ENCODE measurements around the gene RAX.
"Not testable (repeated sequence)": the region's sequence is repeated elsewhere in the genome, so short reads cannot be mapped to it uniquely, and the experiment has no call there.

The RAX gene

DNA sequence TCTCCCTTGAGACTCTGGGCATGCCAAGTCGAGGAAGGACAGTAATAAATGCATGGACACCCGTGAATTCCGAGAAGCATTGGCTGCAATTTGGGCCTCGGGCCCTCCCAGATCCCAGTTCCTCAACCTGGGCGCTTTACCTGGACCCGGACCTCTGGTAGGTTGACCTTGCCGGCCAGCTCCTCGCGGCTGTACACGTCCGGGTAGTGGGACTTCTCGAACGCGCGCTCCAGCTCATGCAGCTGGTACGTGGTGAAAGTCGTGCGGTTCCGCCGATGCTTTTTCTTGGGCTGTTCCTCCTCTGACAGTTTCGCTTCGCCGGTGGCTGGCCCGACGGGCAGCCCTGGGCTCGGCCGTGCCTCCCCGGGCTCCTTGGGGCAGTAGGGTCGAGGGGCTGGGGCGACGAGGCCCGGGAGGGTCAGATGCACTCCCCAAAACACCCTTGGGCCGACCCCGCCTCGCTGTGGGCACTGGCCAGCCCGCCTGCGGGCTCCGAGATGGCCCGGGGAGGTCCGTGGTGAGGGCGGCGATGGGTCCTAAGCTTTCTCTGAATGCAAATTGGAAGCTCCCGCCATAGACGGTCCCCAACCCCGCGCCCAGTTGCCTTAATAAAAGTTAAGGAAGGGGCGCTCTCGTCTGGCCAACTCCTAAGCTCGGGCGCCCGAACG, 899 bp downstream of the RAX start:
- no peak for DNase-seq

DNA sequence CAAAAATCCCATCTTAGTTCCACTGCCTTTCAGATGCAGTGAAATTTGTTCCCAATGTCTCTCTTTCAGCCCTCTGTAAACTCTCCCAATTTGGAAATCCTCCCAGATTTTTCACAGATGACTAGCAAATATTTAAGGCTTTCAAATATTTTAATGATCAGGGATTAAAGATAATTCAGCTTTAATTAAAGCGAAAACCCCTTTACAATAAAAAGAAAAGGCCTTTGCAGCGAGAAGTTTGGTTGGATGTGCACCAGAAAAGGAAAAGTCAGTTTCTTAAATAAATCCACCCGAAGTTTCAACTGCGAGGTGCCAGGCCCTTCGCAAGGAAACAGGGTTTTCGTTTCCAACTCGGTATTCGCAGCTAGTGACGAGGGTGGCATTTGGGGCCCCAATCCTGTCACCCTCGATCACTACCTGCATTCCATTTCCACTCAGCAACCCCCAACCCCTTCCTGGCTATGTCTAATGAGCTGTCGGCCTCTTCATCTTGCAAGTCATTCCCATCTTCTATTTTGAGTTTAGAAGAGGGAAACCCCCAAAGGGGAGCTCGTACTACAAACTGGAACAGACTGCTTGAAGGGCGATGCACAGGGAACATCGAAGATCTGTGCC, 1.5 kb downstream of the RAX start:
- no peak for DNase-seq

GRCh38 chr18:59270689-59271257, 2.5 kb downstream of the RAX start:
- no peak for DNase-seq

GRCh38 chr18:59269563-59270119, 3.6 kb downstream of the RAX start:
- no peak for DNase-seq

DNA sequence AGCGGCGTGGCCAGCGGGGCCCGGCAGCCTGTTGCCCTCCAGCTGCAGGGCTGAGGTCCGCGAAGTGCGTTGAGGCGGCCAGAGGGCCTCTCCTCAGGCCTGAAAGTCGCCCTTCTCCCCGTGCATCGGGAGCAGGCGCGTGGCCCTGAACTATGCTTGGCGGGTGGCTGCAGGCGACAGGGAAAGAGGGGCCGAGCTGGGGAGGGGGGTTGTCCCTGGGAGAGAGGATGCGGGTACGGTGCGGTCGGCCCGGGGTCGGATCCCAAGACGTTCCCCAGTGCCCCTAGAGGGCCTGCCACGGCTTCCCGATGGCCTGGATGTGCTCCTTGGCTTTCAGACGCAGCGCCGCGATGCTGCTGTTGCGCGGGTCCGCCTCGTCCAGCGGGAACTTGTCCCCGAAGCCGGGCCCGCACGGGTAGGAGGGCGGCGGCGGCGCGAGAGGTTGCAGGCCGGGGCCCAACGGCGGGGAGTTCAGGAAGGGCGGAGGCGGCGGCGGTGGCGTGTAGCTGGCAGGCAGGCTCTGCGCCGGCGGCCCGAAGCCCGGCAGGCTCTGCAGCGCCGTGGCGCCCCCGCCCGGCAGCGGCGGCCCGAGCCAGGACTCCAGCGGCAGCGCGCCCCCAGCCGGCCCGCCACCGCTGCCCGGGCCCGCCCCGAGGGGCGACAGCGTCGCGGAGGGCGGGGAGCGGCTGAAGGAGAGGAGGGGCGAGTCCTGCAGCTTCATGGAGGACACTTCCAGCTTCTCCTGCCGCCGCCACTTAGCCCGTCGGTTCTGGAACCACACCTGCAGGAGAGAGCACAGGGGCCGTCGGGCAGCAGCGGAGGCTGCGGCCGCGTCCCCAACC, 4.3 kb downstream of the RAX start:
- no peak for DNase-seq

- no peak for DNase-seq
Measured at GRCh38 chr18:59268127-59268720, 5.0 kb downstream of the RAX start.

DNA sequence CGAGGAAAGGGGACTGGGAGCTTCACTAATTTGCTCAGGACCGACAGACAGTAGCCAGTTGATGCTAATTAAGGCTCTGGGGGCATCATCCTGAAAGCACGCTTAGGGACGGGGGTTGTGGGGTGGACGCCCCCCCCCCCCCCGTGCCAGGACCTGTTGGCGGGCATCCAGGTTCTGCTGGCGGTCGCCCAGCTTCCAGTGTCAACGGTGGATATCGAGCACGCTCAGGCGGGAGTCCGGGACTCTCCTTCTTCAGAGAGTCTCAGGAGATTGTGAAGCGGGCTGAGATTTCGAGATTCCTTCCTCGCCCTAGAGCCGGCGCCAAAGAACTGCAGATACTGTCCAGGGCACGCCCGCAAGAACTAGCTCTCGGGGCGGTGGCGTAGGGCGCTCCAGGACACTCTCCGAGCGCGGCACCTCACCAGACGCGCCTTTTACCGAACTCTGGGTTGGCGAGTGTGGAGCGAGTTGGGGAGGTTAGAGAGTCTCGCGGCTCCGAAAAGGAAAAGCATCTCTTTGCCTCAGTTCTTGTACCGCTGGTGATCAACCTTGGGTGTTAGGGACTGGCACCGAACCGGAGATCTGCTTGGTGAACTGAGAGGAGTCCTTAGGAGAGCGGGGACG, 5.6 kb downstream of the RAX start:
- DNase-seq = no peak

DNA sequence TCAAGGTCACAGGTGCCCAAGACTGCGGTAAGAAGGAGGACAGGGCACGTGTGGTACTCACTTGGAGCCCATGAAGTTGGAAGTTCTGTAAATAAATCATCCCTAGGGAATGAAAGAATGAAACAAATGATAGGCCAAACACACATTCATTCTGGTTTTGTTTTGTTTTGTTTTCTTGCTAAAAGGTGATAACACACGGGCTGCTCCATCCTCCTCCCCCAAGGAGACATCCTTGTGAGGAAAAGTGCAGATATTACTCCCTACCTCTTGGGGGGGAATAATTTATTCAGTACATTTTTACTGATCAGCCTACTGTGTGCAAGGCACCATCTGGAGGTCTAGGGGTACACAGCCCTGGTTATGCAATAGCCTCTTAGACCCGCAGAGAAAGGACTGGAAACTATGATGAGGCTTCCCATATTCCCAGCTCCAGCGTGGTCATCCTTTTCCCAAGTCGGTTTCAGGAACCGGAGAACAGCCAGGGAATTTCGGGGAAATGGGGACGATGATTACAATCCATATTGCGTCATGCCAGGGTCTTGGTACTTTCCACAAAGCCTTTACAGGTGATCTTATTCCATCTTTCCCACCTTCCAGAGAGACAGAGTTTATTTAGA, 6.3 kb downstream of the RAX start:
- no peak for DNase-seq

GRCh38 chr18:59266459-59266858, 6.8 kb downstream of the RAX start:
- DNase-seq = no peak

GRCh38 chr18:59265974-59266369, 7.3 kb downstream of the RAX start:
- DNase-seq = no peak

GRCh38 chr18:59265246-59265973, 7.8 kb downstream of the RAX start:
- no peak for DNase-seq

DNA sequence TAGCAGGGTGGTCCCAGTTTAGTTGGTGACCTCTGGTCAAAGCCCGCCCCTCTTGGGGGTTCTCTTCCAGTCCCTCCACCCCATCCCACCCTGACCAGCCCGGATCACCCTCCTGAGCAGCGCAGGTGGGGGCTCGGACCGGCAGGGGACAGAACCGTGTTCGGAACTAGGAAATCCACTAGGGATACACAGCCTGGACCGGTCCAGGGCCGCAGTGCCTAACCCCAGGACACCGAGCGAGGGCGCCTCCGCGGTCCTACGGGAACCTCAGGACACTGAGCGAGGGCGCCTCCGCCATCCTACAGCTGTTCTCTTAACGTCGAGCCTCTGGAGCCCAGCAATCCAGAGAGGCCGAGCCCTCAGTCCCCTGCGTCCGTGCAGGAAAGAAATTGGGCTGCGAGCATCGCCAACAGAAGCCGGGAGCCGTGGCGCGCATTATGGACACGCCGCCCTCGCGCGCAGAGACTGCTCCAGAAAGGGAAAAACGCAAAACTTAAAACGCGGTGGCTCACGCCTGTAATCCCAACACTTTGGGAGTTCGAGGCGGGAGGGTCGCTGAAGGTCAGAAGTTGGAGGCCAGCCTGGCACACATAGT, 8.5 kb downstream of the RAX start:
- no peak for DNase-seq

GRCh38 chr18:59264121-59264571, 9.1 kb downstream of the RAX start:
- DNase-seq = no peak

DNA sequence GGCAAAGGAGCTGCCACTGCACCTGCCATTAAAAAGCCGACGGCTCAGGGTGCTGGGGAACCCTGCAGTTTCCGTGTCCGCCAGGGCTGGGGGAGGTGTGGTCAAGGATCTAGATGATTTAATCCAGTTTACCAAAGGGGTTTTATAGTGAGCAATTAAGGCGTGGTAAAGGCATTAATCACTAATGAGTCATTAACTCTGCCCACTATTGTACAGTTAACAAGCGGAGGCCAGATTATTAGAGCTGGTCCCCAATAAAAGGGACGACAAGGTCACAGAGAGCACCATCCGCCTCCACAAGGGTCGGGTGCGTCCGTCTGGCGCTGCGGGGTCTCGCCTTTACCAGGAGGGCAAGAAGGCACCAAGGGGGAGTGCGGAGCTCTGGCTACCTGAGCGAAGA, 9.6 kb downstream of the RAX start:
- no peak for DNase-seq

DNA sequence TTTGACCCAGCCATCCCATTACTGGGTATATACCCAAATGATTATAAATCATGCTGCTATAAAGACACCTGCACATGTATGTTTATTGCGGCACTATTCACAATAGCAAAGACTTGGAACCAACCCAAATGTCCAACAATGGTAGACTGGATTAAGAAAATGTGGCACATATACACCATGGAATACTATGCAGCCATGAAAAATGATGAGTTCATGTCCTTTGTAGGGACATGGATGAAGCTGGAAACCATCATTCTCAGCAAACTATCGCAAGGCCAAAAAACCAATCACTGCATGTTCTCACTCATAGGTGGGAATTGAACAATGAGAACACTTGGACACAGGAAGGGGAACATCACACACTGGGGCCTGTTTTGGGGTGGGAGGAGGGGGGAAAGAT, 11.0 kb downstream of the RAX start:
- not testable (repeated sequence) for DNase-seq

GRCh38 chr18:59261842-59262241, 11.4 kb downstream of the RAX start:
- not testable (repeated sequence) for DNase-seq

GRCh38 chr18:59255491-59255890, 17.8 kb downstream of the RAX start:
- DNase-seq = not testable (repeated sequence)

DNA sequence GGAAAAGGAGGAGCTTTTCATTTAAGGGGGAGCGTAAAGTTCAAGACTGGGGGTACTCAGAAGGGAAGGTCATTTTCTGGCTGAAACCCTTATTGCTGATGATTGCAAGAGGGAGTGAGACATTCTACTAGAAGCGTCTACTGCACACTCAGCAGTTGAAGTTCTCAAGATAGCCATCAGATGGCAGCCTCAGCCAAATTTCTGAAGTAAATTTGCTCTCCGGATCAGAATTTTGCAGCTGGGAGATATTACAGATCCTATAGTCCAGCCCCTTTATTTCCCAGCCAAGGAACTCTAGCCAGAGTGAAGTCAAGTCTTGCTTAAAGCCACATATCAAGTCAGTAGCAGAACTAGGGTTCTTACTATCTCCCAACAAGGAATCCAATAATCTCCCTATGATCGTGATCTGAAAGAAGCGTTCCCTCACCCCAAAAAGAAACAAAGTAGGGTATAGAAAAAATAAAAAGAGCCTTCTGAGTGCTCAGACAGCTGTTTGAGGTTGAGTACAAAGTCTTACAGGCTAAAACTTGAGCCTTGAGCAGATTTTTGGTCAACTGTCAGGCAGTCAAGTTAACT, 24.0 kb downstream of the RAX start:
- DNase-seq = no peak

DNA sequence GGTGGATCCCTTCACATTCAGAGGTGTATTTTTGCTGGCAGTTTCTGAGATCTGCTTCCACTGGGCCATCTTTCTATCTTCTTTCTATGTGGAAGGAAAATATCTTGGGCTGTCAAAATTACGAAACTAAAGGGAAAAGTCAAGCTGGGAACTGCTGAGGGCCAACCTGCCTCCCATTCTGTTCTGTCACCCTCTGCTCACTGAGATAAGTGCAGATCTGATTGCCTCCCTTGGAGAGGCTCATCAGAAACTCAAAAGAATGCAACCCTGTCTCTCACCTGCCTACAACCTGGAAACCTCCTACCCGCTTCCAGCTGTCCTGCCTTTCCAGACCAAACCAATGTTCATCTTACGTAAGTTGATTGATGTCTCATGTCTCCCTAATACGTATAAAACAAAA, 26.5 kb downstream of the RAX start:
- no peak for DNase-seq

- DNase-seq = no peak
Measured at GRCh38 chr18:59242906-59243305, 30.3 kb downstream of the RAX start.
